Hematopoietic multipotent progenitor cell treated with erythropoietin and hydrocortisone succinate and interleukin-3 and kit ligand, for 4 days (in vitro differentiated cells): ENCODE measurements around the gene PAM.
"Not testable (repeated sequence)": the region's sequence is repeated elsewhere in the genome, so short reads cannot be mapped to it uniquely, and the experiment has no call there.

Experiments used
- DNase-seq: peaks from one replicate; pipeline ENCODE4 v3.0.0-alpha.2; 2015

The PAM gene

GRCh38 chr5:102946971-102947370 lies 191.9 kb downstream of the PAM start:
- DNase-seq = no peak

GRCh38 chr5:102955488-102955887 lies 200.4 kb downstream of the PAM start:
- no peak for DNase-seq

GRCh38 chr5:102956599-102956998 lies 201.5 kb downstream of the PAM start:
- DNase-seq = no peak

- DNase-seq = no peak
Measured at GRCh38 chr5:102957141-102957540, 202.0 kb downstream of the PAM start.

GRCh38 chr5:102958481-102959011 lies 203.4 kb downstream of the PAM start:
- no peak for DNase-seq

DNA sequence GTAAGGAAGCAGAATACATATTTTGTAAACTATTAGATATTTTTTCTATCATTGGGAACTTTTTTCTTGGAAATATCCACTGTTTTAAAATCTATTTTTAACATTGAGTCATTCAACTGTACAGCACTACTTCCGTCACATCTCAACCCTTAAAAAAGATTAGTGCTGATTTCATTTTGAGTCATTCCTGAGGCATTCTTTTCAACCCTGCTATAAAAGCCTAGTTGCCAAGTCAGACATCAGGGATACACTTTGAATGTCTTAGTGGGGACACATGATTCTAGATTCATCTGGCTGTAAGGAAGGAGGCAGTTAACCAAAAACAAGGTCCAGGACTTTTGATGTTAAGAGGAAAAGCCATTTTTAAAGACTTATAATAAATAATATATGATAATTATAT lies 203.9 kb downstream of the PAM start:
- no peak for DNase-seq

DNA sequence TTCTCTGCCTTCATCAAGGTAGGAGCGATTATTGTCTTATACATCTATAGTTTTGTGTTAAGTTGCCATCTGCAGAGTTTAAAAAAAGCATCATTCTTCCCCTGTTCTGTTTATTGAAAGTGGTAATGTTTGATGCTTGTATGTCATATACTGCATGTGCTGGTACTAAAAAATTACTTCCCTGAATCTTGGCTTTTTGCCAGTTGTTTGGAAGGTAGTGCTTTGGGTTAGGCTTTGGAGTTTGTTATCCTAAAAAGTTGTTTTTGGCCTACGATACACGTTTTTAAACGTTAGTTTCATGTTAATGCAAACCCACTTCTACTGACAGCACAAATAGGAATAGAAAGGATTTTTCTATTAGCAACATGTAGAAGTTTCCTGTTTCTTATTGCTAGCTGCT lies 206.6 kb downstream of the PAM start:
- no peak for DNase-seq

GRCh38 chr5:102965653-102966052 lies 210.5 kb downstream of the PAM start:
- no peak for DNase-seq

DNA sequence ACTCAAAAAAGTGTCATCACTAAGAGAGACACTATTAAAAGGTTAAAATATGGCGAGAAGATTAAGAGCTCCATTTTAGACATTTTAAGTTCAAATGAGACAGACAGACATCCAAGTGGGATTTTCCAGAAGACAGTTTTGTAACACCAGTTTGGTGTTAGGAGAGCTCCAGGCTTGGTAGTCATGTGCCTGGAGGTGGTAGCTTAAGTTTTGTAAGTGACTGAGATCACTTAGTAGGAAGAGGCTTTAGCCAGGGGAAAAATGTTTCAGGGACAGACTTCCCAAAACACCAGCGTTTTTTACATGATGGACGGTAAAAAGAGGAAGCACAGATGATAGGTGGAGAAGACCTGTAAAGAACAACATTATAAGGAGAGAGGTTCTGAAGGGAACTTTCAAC lies 214.5 kb downstream of the PAM start:
- no peak for DNase-seq

- DNase-seq = peak; percentile 59
Measured at GRCh38 chr5:102971676-102972293, 216.7 kb downstream of the PAM start.

DNA sequence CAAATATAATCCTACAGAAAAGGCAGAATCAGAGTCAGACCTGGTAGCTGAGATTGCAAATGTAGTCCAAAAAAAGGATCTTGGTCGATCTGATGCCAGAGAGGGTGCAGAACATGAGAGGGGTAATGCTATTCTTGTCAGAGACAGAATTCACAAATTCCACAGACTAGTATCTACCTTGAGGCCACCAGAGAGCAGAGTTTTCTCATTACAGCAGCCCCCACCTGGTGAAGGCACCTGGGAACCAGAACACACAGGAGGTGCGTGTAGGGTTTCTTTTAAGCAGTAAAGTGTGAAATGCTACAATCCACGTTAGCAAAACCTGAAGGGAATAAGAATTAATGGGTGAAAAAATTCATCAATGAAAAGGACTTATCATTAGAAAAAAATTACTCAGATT lies 219.1 kb downstream of the PAM start:
- no peak for DNase-seq

GRCh38 chr5:102975045-102975444 lies 219.9 kb downstream of the PAM start:
- DNase-seq = peak; percentile 43

DNA sequence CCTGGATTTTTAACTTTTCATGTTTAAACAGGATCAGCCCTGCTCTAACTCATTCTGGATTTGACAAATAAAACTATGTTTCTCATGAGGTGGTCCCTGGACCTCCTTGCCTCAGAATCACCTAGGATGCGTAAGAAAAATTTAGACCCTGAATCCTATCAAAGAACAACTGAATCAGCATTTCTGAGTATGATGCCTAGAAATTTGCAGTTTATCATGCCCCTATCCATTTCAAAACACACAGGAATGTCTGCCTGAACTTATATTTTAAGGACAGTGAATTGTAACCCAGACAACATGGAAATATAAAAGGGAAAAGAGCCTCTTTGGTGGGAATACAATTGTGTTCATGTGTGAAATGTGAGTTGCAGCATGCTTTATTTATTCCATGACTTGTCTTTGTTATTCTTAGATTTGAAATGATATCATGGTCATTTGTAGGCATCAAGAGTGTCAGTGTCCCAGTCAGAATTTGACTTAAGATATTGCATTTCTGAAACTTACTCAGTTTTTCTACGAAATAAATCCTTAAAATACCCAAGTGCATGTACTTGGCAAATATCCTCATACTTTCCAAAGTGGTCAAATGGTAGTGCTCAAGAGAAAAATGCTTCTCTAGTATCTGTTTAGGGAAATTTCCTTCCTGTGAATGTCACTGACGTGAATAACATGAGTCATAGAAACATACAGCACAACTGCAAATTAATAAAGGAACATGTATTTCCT lies 220.5 kb downstream of the PAM start:
- no peak for DNase-seq

- no peak for DNase-seq
Measured at GRCh38 chr5:102981957-102982635, 227.0 kb downstream of the PAM start.

DNA sequence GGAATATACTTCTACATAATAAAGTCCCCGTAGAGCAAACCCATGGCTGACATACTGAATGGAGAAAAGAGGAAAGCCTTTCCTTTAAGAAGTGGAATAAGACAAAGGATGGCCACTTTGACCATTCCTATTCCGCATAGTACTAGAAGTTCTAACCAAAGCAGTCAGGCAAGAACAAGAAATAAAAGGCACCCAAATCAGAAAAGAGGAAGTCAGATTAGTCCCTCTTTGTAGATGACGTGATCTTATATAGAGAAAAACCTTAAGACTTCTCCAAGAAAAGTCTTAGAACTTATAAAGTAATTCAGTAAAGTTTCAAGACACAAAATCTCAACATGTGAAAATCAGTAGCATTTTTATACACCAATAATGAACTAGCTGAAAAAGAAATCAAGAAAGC lies 231.0 kb downstream of the PAM start:
- DNase-seq = peak; percentile 27

DNA sequence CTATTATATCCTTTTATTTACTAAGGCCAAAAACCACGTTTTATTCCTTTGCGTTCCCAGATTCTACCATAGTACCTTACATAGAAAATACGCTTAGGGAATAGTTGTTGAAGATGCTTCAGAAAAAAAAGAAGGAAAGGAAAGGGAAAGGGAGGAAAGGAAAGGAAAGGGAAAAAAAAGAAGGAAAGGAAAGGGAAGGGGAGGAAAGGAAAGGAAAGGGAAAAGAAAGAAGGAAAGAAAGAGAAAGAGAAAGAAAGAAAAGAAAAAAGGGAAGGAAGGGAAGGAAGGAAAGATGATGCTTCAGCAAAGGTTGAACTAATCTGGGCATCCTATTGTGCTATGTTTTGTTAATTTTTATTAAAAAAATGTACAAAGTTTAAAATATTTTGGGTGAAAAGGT lies 233.4 kb downstream of the PAM start:
- DNase-seq = no peak

DNA sequence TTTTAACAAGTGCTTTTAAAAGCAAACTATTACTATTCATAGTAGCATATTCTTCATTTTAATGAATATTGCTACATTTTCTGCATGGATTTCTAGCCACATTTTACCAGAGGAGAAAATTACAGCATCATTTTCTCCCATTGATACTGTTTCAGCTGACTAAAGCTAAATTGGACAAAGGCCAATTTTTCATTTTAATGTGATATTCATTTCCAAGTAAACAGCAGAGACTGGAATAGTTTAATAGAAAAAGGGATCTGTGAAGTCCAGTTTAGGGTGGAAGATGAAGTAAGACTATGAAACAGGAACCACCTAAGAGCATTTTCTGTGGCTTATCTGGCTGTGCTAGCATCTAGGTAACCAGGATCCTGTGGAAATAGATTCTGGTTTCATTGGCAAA lies 236.7 kb downstream of the PAM start:
- DNase-seq = no peak

GRCh38 chr5:102996011-102996575 lies 241.0 kb downstream of the PAM start:
- no peak for DNase-seq

DNA sequence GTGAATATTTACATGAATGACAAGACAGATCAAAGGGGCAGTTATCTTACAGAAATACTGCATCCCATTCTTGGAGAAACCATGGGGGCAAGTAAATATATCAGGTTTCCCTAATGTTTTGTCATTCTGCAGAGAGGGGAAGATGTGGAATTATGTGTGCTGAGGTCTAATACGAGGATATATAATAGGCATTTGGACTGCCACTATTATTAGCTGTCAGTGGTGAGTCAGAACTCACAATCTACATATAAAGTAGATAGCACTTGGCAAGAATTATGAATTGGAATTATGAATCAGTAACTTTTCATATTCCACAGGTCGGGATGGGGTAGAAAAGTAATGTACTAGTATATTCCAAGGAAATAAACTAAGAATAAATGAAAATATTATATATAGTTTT lies 243.1 kb downstream of the PAM start:
- DNase-seq = no peak

GRCh38 chr5:102999191-102999590 lies 244.1 kb downstream of the PAM start:
- DNase-seq = no peak

DNA sequence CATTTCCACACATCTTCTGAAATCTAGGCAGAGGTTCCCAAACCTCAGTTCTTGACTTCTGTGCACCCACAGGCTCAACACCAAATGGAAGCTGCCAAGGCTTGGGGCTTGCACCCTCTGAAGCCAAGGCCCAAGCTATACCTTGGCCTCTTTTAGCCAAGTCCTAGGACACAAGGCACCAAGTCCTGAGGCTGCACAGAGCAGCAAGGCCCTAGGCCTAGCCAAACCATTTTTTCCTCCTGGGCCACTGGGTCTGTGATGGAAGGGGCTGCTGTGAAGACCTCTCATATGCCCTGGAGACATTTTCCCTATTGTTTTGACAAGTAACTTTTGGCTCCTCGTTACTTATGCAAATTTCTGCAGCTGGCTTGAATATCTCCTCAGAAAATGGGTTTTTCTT lies 244.5 kb downstream of the PAM start:
- DNase-seq = not testable (repeated sequence)

DNA sequence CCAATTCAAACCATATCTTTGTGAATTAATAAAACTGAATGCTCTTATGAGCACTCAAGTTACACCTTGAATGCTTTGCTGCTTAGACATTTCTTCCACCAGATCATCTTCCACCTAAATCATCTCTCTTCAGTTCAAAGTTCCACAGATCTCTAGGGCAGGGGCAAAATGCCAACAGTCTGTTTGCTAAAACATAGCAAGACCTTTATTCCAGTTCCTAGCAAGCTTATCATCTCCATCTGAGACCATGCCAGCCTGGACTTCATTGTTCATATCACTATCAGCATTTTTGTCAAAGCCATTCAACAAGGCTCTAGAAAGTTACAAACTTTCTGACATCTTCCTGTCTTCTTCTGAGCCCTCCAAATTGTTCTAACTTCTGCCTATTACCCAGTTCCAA lies 245.0 kb downstream of the PAM start:
- no peak for DNase-seq

GRCh38 chr5:103003872-103004271 lies 248.8 kb downstream of the PAM start:
- no peak for DNase-seq

GRCh38 chr5:103005276-103005675 lies 250.2 kb downstream of the PAM start:
- no peak for DNase-seq
